K562 (cell line): Measurements from ENCODE around the gene SLC6A1. TPM values are rescaled to one million over a fixed set of nuclear protein-coding genes. Genes with fewer than 3 reads are reported as not detected.

Experiments used
- ATAC-seq: fragments of 200-7000 bp; cut with Tn5 transposase; 3 replicates; pipeline ENCODE4 v1.9.1; 2020; ENCODE audit warnings: moderate library complexity
- BruUV-seq: library from RNA; stranded (reverse); fragments of 400-500 nt; replicated peaks from 2 replicates; lab custom pipeline; 2021; lab: Mats Ljungman, UMichigan
- CTCF ChIA-PET: fragments of 300-600 bp; formaldehyde crosslinking; extraction: SDS; loops from one replicate; lab custom pipeline; 2021; ENCODE audit warnings: low intra/inter-chr PET ratio; lab: Yijun Ruan, JAX
- POLR2A ChIA-PET: fragments of 300-600, 350-650 bp; sonication (Branson Sonifier 250); formaldehyde crosslinking; extraction: SDS; loops from one replicate; lab custom pipeline; 2021; ENCODE audit warnings: antibody characterized with exemption, inconsistent platforms; lab: Yijun Ruan, JAX
- DNase-seq, 4 experiments: peaks; one replicate each; pipeline versions ENCODE4 v3.0.0 to v3.0.0-alpha.2; 2011 to 2018; ENCODE audit warnings: low spot score in 3 of 4, mixed read lengths in 3 of 4; ENCODE audit errors: extremely low read depth in 1 of 4
- FAIRE-seq: peaks from 2 replicates; lab custom pipeline; 2011; peaks lifted over from hg19 to GRCh38; lab: Jason Lieb, UNC
- H2AFZ ChIP-seq: 2 replicates; pipeline ENCODE4 v1.6.0; 2011; ENCODE audit warnings: low read depth, low read length, control low read depth, inconsistent platforms
- H3K27ac ChIP-seq: fragments of 200-600 bp; 3 replicates; pipeline ENCODE4 v1.8.0; 2011; ENCODE audit warnings: low read depth, mild to moderate bottlenecking, control low read depth, inconsistent platforms, low read length, moderate library complexity, mixed read lengths; ENCODE audit errors: extremely low read depth
- H3K27me3 ChIP-seq, 2 experiments: fragments of 300-600 bp in 1 of 2; 2 replicates in 1 of 2; 3 replicates in 1 of 2; pipeline versions ENCODE4 v1.6.0 to v1.8.0; 2011; ENCODE audit warnings: inconsistent platforms in 2 of 2, low read length in 2 of 2, mild to moderate bottlenecking in 1 of 2, mixed read lengths in 1 of 2, moderate library complexity in 1 of 2; ENCODE audit not compliant: control insufficient read depth in 2 of 2, insufficient read depth in 2 of 2
- H3K36me3 ChIP-seq: fragments of 300-600 bp; 3 replicates; pipeline ENCODE4 v1.8.0; 2011; ENCODE audit warnings: mild to moderate bottlenecking, low read length, inconsistent platforms; ENCODE audit not compliant: control insufficient read depth, insufficient read depth
- H3K4me1 ChIP-seq, 2 experiments: fragments of 200-600 bp in 1 of 2; replicated peaks in 1 of 2; 2 replicates in 1 of 2; 3 replicates in 1 of 2; pipeline versions ENCODE4 v1.5.1 to v1.8.0; 2011; ENCODE audit warnings: inconsistent platforms in 2 of 2, low read length in 2 of 2, mild to moderate bottlenecking in 1 of 2, mixed read lengths in 1 of 2, moderate library complexity in 1 of 2; ENCODE audit not compliant: control insufficient read depth in 2 of 2, insufficient read depth in 2 of 2
- H3K4me2 ChIP-seq: 2 replicates; pipeline ENCODE4 v1.6.1; 2011; ENCODE audit warnings: low read length, control low read depth, inconsistent platforms, mixed read lengths; ENCODE audit not compliant: insufficient read depth
- H3K4me3 ChIP-seq: fragments of 200-600 bp; sonication (generic), shearing (Covaris generic); 2 replicates; pipeline ENCODE4 v1.5.1; 2016; ENCODE audit warnings: control low read depth, inconsistent platforms
- H3K79me2 ChIP-seq: fragments of 200-600 bp; 3 replicates; pipeline ENCODE4 v1.8.0; 2011; ENCODE audit warnings: low read length, inconsistent platforms; ENCODE audit not compliant: control insufficient read depth, insufficient read depth
- H3K9ac ChIP-seq, 2 experiments: 2 replicates each; pipeline versions ENCODE4 v1.6.0 to v1.6.1; 2011; ENCODE audit warnings: low read depth in 2 of 2, low read length in 2 of 2, control low read depth in 1 of 2, inconsistent platforms in 1 of 2, mild to moderate bottlenecking in 1 of 2, mixed read lengths in 1 of 2; ENCODE audit not compliant: insufficient read depth in 1 of 2
- H3K9me1 ChIP-seq: one replicate; pipeline ENCODE4 v1.6.0; 2011; ENCODE audit warnings: inconsistent platforms, mild to moderate bottlenecking, low read length, moderate library complexity; ENCODE audit not compliant: control insufficient read depth, insufficient read depth
- H3K9me3 ChIP-seq: replicated peaks from 2 replicates; pipeline ENCODE4 v1.5.1; 2011; ENCODE audit warnings: low read depth, low read length, inconsistent platforms; ENCODE audit not compliant: control insufficient read depth, insufficient read depth
- H4K20me1 ChIP-seq: replicated peaks from 2 replicates; pipeline ENCODE4 v1.6.1; 2011; ENCODE audit warnings: low read length, inconsistent platforms, mixed read lengths; ENCODE audit not compliant: control insufficient read depth, insufficient read depth
- CBX2 ChIP-seq: fragments of 200-600 bp; sonication (generic); IDR thresholded peaks from one replicate; pipeline ENCODE4 v1.6.1; 2012; ENCODE audit warnings: mild to moderate bottlenecking, low read length, inconsistent platforms; ENCODE audit not compliant: insufficient read depth, poor library complexity, severe bottlenecking
- CEBPB ChIP-seq: fragments of 450-650 bp; IDR thresholded peaks from 2 replicates; pipeline ENCODE4 v1.6.1; 2016; ENCODE audit warnings: missing genetic modification characterization, missing compliant biosample characterization
- ESRRA ChIP-seq: fragments of 450-650 bp; IDR thresholded peaks from 2 replicates; pipeline ENCODE4 v1.6.1; 2014; ENCODE audit warnings: low read depth, mild to moderate bottlenecking, moderate library complexity, borderline replicate concordance
- HIVEP1 ChIP-seq: fragments of 250-450 bp; sonication (Bioruptor Pico); IDR thresholded peaks from 2 replicates; pipeline ENCODE4 v1.4.0; 2020; ENCODE audit warnings: mild to moderate bottlenecking
- HNRNPK ChIP-seq: fragments of 200-400 bp; formaldehyde crosslinking; IDR thresholded peaks from one replicate; pipeline ENCODE4 v1.6.1; 2018; ENCODE audit warnings: mild to moderate bottlenecking, low read depth, low read length; ENCODE audit not compliant: poor library complexity, severe bottlenecking
- KLF13 ChIP-seq: fragments of 450-650 bp; IDR thresholded peaks from 2 replicates; pipeline ENCODE4 v1.6.1; 2016; ENCODE audit warnings: missing genetic modification characterization, low read depth, mild to moderate bottlenecking, missing compliant biosample characterization, moderate library complexity, borderline replicate concordance
- MIER1 ChIP-seq: fragments of 450-650 bp; IDR thresholded peaks from 2 replicates; pipeline ENCODE4 v1.6.1; 2016; ENCODE audit warnings: antibody characterized with exemption, mild to moderate bottlenecking, low read depth
- POLR2G ChIP-seq: fragments of 200-400 bp; formaldehyde crosslinking; IDR thresholded peaks from 2 replicates; pipeline ENCODE4 v1.6.1; 2017; ENCODE audit warnings: low read depth, mild to moderate bottlenecking, antibody characterized with exemption, low read length, moderate library complexity
- SAP30 ChIP-seq: fragments of 200-600 bp; sonication (generic); IDR thresholded peaks from 2 replicates; pipeline ENCODE4 v1.6.1; 2012; ENCODE audit warnings: borderline replicate concordance, low read depth, mild to moderate bottlenecking, moderate library complexity, low read length, control low read depth, inconsistent platforms; ENCODE audit not compliant: insufficient read depth, poor library complexity, severe bottlenecking
- STAG1 ChIP-seq: sonication (generic); formaldehyde crosslinking; IDR thresholded peaks from 2 replicates; pipeline ENCODE4 v1.5.0; 2020; ENCODE audit warnings: missing genetic modification reagents, borderline replicate concordance
- ZBTB1 ChIP-seq: sonication (generic); formaldehyde crosslinking; IDR thresholded peaks from 2 replicates; pipeline ENCODE4 v1.8.1; 2023; ENCODE audit warnings: missing genetic modification reagents, low read depth, mild to moderate bottlenecking, borderline replicate concordance
- ZNF830 ChIP-seq: fragments of 250-450 bp; sonication (Bioruptor Pico); IDR thresholded peaks from 2 replicates; pipeline ENCODE4 v1.5.0; 2021; ENCODE audit warnings: mild to moderate bottlenecking
- WGBS: fragments of 100-300 bp; shearing (Covaris generic); methylation state at CpG from one replicate; pipeline ENCODE4 v1.1.6; 2016; ENCODE audit warnings: low coverage, mixed read lengths; ENCODE audit not compliant: insufficient coverage; ENCODE audit errors: missing lambda C conversion rate; 5-methylcytosine and 5-hydroxymethylcytosine counted together
- in situ Hi-C: fragments of 300-500 bp; cut with MboI; formaldehyde crosslinking; loops from 4 replicates; pipeline ENCODE4 v1.15.0; 2018; ENCODE audit warnings: inconsistent platforms, mixed read lengths
- intact Hi-C: fragments of 100-400 bp; cut with micrococcal nuclease; formaldehyde crosslinking; loops from 2 replicates; pipeline ENCODE4 v1.14.2; 2022
- polyA plus RNA-seq, 8 experiments: library from polyadenylated mRNA; depleted of rRNA in 4 of 8; stranded (reverse) in 5 of 8; unstranded in 3 of 8; fragments of >200 nt; fragmentation: Nextera tagmentation in 2 of 8; fragmentation: Illumina TruSeq in 1 of 8; extraction: Ambion mirVana in 2 of 8; extraction: Trizol in 1 of 8; gene quantifications; 2 replicates each; pipeline versions ENCODE4 v1.2.1 to v1.2.3, GENCODE V29; 2011 to 2014; ENCODE audit warnings: inconsistent platforms in 1 of 8, missing spikeins in 1 of 8
- total RNA-seq, 7 experiments: library from RNA; depleted of rRNA in 6 of 7; stranded (reverse); fragments of >200 nt in 6 of 7; fragmentation: Illumina TruSeq in 2 of 7; extraction: Trizol in 2 of 7; gene quantifications; 2 replicates each; pipeline versions ENCODE4 v1.2.1 to v1.2.3, GENCODE V29; 2011 to 2021; ENCODE audit warnings: low replicate concordance in 1 of 7
- TF ChIP-seq, protein P1 (sequence below): fragments of 450-650 bp; IDR thresholded peaks from 2 replicates; pipeline ENCODE4 v1.6.1; 2018; ENCODE audit warnings: mild to moderate bottlenecking, low read depth; ENCODE audit not compliant: partially characterized antibody
- TF ChIP-seq, protein P2 (sequence below): fragments of 250-450 bp; sonication (Bioruptor Pico); IDR thresholded peaks from 2 replicates; pipeline ENCODE4 v1.4.0; 2020
- TF ChIP-seq, protein P3 (sequence below): fragments of 250-450 bp; sonication (Bioruptor Pico); IDR thresholded peaks from 2 replicates; pipeline ENCODE4 v1.8.0; 2021; ENCODE audit warnings: moderate library complexity, mild to moderate bottlenecking, inconsistent platforms
- TF ChIP-seq, protein P4 (sequence below): sonication (generic); formaldehyde crosslinking; IDR thresholded peaks from 2 replicates; pipeline ENCODE4 v1.8.1; 2023; ENCODE audit warnings: mild to moderate bottlenecking, missing genetic modification reagents

Gene SLC6A1
- total and polyA plus RNA-seq, 9 of the 15 experiments (the other 6 are each of a cell fraction or from before 2014, with no cell fraction given), result not detected

DNA sequence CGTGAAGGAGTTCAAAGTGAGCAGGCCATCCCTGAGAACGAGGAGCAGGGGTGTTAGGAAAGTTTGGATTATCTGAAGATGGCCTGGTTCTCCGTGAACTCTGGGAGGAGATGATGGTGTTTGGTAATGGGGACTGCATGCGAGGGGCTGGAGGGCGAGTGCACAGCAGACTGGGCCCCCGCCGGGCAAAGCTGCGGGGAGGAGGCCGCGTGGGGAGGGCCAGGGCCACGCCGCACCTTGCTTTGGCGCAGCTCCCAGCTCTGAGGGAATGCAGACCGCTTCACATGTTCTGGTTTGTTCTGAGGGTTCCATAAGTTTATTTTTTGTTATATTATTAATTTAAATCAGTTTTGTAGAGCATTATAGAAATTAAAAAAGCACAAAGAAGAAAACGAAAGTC lies 22.2 kb downstream of the SLC6A1 start:
- Histone ChIP-seq H2AFZ (no peak overlapping the region), H3K4me1 (0 out of 5 replicates have a peak, but pooled peaks cover 0 to 3% of the 10 kb centered on the region in 2 experiments), H3K4me3 (no peak overlapping the region), H3K79me2 (no peaks in the 10 kb centered on the region), H3K9ac (no peak overlapping the region), H3K9me3 (no peaks in the 10 kb centered on the region), H3K4me2 (no peak overlapping the region), H3K27me3 (peaks cover 43 to 69% of the 10 kb centered on the region in 2 experiments), H3K27ac (no peak overlapping the region), H3K36me3 (no peaks in the 10 kb centered on the region), H3K9me1 (no peaks in the 10 kb centered on the region), H4K20me1 (peaks cover 6% of the 10 kb centered on the region)
- DNase-seq (no peak), ATAC-seq (no peak), FAIRE-seq (no peak)
- POLR2A ChIA-PET, result no interaction called here
- intact Hi-C loops, result no loop called here
- in situ Hi-C loops, result no loop called here
- WGBS, result 5% methylated on average over 15 of the region's 15 CpGs
- BruUV-seq, result no TSS peak
- CTCF ChIA-PET, result no interaction called here
- TF ChIP-seq CEBPB (tag), result no peak
- TF ChIP-seq, protein P1, sequence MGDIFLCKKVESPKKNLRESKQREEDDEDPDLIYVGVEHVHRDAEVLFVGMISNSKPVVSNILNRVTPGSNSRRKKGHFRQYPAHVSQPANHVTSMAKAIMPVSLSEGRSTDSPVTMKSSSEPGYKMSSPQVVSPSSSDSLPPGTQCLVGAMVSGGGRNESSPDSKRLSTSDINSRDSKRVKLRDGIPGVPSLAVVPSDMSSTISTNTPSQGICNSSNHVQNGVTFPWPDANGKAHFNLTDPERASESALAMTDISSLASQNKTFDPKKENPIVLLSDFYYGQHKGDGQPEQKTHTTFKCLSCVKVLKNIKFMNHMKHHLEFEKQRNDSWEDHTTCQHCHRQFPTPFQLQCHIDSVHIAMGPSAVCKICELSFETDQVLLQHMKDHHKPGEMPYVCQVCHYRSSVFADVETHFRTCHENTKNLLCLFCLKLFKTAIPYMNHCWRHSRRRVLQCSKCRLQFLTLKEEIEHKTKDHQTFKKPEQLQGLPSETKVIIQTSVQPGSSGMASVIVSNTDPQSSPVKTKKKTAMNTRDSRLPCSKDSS, result no peak
- TF ChIP-seq, protein P2, sequence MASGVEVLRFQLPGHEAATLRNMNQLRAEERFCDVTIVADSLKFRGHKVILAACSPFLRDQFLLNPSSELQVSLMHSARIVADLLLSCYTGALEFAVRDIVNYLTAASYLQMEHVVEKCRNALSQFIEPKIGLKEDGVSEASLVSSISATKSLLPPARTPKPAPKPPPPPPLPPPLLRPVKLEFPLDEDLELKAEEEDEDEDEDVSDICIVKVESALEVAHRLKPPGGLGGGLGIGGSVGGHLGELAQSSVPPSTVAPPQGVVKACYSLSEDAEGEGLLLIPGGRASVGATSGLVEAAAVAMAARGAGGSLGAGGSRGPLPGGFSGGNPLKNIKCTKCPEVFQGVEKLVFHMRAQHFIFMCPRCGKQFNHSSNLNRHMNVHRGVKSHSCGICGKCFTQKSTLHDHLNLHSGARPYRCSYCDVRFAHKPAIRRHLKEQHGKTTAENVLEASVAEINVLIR (CRISPR knock-in tag), result no peak
- TF ChIP-seq ESRRA, result no peak
- TF ChIP-seq POLR2G, result no peak
- TF ChIP-seq, protein P3, sequence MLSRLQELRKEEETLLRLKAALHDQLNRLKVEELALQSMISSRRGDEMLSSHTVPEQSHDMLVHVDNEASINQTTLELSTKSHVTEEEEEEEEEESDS (CRISPR knock-in tag), result no peak
- TF ChIP-seq, protein P4, sequence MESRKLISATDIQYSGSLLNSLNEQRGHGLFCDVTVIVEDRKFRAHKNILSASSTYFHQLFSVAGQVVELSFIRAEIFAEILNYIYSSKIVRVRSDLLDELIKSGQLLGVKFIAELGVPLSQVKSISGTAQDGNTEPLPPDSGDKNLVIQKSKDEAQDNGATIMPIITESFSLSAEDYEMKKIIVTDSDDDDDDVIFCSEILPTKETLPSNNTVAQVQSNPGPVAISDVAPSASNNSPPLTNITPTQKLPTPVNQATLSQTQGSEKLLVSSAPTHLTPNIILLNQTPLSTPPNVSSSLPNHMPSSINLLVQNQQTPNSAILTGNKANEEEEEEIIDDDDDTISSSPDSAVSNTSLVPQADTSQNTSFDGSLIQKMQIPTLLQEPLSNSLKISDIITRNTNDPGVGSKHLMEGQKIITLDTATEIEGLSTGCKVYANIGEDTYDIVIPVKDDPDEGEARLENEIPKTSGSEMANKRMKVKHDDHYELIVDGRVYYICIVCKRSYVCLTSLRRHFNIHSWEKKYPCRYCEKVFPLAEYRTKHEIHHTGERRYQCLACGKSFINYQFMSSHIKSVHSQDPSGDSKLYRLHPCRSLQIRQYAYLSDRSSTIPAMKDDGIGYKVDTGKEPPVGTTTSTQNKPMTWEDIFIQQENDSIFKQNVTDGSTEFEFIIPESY (CRISPR knock-in tag), result no peak
- TF ChIP-seq SAP30, result no peak
- no peak for TF ChIP-seq CBX2
- no peak for TF ChIP-seq HIVEP1 (CRISPR knock-in tag)
- no peak for TF ChIP-seq ZBTB1 (CRISPR knock-in tag)
- TF ChIP-seq STAG1 (CRISPR knock-in tag), result no peak
- TF ChIP-seq HNRNPK, result no peak
- TF ChIP-seq ZNF830, result no peak
- no peak for TF ChIP-seq MIER1
- no peak for TF ChIP-seq KLF13 (tag)
